K562 (cell line): ENCODE results near the gene TTC9B.
"Not testable (repeated sequence)": the region's sequence is repeated elsewhere in the genome, so short reads cannot be mapped to it uniquely, and the experiment has no call there.

ENCODE experiments used
- CTCF ChIP-seq, 3 experiments: IDR thresholded peaks in 2 of 3; conservative IDR thresholded peaks in 1 of 3; 2 replicates each; pipeline ENCODE4 v1.5.1; 2011 to 2012; ENCODE audit warnings: low read length in 3 of 3, mild to moderate bottlenecking in 3 of 3, control low read depth in 2 of 3, improper control_type of control experiment in 1 of 3, inconsistent platforms in 1 of 3, low read depth in 1 of 3, mixed read lengths in 1 of 3, moderate library complexity in 1 of 3; ENCODE audit not compliant: insufficient read depth in 2 of 3
- EZH2 ChIP-seq: IDR thresholded peaks from 2 replicates; pipeline ENCODE4 v1.6.1; 2012; ENCODE audit warnings: low read depth, mild to moderate bottlenecking, inconsistent platforms, low read length, borderline replicate concordance
- MAX ChIP-seq: sonication (generic); formaldehyde crosslinking; IDR thresholded peaks from 2 replicates; pipeline ENCODE4 v1.9.0; 2022; ENCODE audit warnings: mild to moderate bottlenecking, missing genetic modification reagents

- not testable (repeated sequence) for TF ChIP-seq CTCF (IDR thresholded peaks at IDR 0.05 in 2 of 3, conservative IDR thresholded peaks at IDR 0.05 in 1 of 3; ENCODE audit: insufficient read depth in 2 of 3, low read depth in 1 of 3, low read length in 3 of 3); MAX (CRISPR knock-in tag); EZH2
These were observed 46.9 kb downstream of the TTC9B start for GRCh38 chr19:40171293-40171692.
